Measurements from ENCODE around the gene PTCH1. TPM values are rescaled to one million over a fixed set of nuclear protein-coding genes. Genes with fewer than 3 reads are reported as not detected.

Gene PTCH1
- total and polyA plus RNA-seq, 2 donors from 2014 or later = 2.6 to 37.2 TPM

DNA sequence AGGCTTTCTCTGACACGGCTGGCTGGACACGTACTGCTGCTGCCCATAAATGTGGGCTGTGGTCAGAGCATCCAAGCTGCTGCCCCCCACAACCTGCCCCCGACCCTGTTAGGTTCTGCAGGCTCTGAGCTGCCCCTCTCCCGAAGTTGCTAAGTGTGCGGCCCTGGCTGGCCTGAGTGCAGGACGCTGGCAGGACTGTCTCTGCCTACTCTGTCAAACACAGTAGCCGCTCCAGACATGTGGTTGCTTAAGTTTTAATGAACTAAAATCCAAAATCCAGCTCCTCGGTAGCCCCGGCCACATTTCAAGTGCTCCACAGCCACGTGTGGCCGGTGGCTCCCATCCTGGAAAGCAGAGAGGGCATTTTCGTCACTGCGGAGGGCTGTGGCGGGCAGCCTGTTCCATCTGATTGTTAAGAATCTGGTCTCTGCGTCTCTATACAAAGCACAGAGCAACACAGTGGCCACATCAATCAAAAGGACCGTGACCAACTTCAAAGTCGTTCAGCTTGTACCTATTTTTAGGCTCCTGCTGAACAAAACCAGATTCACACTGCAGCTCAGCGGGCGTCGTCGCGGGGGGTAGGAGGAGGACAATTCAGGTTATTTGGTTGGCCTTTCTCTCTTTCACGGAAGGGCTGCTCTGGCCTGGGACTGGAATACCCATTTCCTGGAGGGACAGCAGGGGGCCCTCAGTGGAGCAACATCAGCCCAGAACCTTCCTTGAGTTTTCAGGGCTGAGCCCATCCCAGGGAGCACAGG is 68.9 kb downstream of the PTCH1 start:
- Histone ChIP-seq H3K4me1 (ENCODE audit: control insufficient read depth in 2 of 3, insufficient read depth in 2 of 3, low read depth in 1 of 3, low read length in 3 of 3) (no peaks in the 10 kb centered on the region), H3K9me3 (ENCODE audit: control insufficient read depth in 2 of 3, insufficient read depth in 1 of 3, low read length in 3 of 3) (no peaks in the 10 kb centered on the region), H3K9ac (ENCODE audit: low read length in 3 of 3) (no peak overlapping the region), H3K4me3 (ENCODE audit: low read length in 3 of 3) (no peak overlapping the region), H3K27ac (ENCODE audit: low read depth in 2 of 2, low read length in 2 of 2) (no peak overlapping the region), H3K36me3 (ENCODE audit: control insufficient read depth in 2 of 3, insufficient read depth in 3 of 3, low read length in 3 of 3) (peaks cover 14 to 45% (median 31%) of the 10 kb centered on the region in 3 donors), H3K27me3 (ENCODE audit: control insufficient read depth, insufficient read depth, low read length) (no peaks in the 10 kb centered on the region)
- intact Hi-C loops (cut with DNase I) = no loop called here
- TF ChIP-seq, protein P1, sequence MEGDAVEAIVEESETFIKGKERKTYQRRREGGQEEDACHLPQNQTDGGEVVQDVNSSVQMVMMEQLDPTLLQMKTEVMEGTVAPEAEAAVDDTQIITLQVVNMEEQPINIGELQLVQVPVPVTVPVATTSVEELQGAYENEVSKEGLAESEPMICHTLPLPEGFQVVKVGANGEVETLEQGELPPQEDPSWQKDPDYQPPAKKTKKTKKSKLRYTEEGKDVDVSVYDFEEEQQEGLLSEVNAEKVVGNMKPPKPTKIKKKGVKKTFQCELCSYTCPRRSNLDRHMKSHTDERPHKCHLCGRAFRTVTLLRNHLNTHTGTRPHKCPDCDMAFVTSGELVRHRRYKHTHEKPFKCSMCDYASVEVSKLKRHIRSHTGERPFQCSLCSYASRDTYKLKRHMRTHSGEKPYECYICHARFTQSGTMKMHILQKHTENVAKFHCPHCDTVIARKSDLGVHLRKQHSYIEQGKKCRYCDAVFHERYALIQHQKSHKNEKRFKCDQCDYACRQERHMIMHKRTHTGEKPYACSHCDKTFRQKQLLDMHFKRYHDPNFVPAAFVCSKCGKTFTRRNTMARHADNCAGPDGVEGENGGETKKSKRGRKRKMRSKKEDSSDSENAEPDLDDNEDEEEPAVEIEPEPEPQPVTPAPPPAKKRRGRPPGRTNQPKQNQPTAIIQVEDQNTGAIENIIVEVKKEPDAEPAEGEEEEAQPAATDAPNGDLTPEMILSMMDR (IDR thresholded peaks at IDR 0.05; ENCODE audit: borderline replicate concordance, extremely low read depth, insufficient read depth) = no peak
- DNase-seq = no peak
- FAIRE-seq = no peak

DNA sequence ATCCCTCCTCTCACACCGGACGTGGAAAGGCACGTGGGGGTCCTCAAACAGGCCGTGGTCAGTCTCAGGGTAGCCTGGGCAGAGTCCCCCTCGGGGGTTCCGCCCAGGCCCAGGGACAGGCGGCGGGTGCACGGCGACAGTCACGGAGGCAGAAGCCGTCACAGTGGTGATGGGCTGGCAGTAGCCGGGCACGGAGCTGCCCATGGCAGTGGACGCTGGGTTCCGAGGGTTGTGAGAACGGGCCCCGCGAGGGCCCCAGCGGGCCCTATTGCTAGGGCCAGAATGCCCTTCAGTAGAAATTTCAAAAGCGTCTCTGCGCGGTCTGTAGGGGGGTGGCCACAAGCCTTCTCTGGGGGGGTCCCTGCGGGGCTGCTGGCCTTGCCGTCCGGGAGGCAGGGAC is 69.8 kb downstream of the PTCH1 start:
- Histone ChIP-seq H3K36me3 (ENCODE audit: control insufficient read depth in 2 of 3, insufficient read depth in 3 of 3, low read length in 3 of 3) (peaks cover 11 to 37% (median 31%) of the 10 kb centered on the region in 3 donors), H3K27ac (ENCODE audit: low read depth in 2 of 2, low read length in 2 of 2) (no peak overlapping the region), H3K9me3 (ENCODE audit: control insufficient read depth in 2 of 3, insufficient read depth in 1 of 3, low read length in 3 of 3) (no peaks in the 10 kb centered on the region), H3K4me1 (ENCODE audit: control insufficient read depth in 2 of 3, insufficient read depth in 2 of 3, low read depth in 1 of 3, low read length in 3 of 3) (no peaks in the 10 kb centered on the region), H3K27me3 (ENCODE audit: control insufficient read depth, insufficient read depth, low read length) (no peaks in the 10 kb centered on the region), H3K9ac (ENCODE audit: low read length in 3 of 3) (no peak overlapping the region), H3K4me3 (ENCODE audit: low read length in 3 of 3) (no peak overlapping the region)
- DNase-seq = no peak
- intact Hi-C loops (cut with DNase I) = no loop called here
- no peak for FAIRE-seq
- TF ChIP-seq, protein P1 (IDR thresholded peaks at IDR 0.05; ENCODE audit: borderline replicate concordance, extremely low read depth, insufficient read depth) = no peak

DNA sequence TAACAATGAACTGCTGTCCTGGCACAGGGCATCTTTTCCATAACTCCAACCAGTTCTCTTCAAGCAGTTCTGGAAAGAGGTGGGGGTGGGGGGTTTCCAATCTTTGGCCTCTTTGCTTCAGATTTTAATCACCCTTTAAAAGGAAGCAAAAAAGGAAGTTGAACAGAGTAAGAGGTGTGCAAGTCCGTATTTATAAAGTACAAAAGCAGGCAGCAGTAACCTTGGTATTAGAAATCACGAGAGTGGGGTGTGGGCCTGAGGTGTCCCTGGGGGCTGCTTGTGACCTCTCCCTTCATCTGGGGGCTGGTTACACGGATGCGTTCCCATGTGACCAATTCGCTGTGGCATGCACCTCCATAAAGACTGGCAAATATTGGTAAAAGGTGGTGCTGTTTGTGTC is 70.5 kb downstream of the PTCH1 start:
- Histone ChIP-seq H3K36me3 (ENCODE audit: control insufficient read depth in 2 of 3, insufficient read depth in 3 of 3, low read length in 3 of 3) (peaks cover 11 to 32% (median 31%) of the 10 kb centered on the region in 3 donors), H3K27ac (ENCODE audit: low read depth in 2 of 2, low read length in 2 of 2) (no peak overlapping the region), H3K27me3 (ENCODE audit: control insufficient read depth, insufficient read depth, low read length) (no peaks in the 10 kb centered on the region), H3K4me3 (ENCODE audit: low read length in 3 of 3) (no peak overlapping the region), H3K4me1 (ENCODE audit: control insufficient read depth in 2 of 3, insufficient read depth in 2 of 3, low read depth in 1 of 3, low read length in 3 of 3) (no peaks in the 10 kb centered on the region), H3K9me3 (ENCODE audit: control insufficient read depth in 2 of 3, insufficient read depth in 1 of 3, low read length in 3 of 3) (no peaks in the 10 kb centered on the region), H3K9ac (ENCODE audit: low read length in 3 of 3) (no peak overlapping the region)
- DNase-seq (no peak), FAIRE-seq (no peak)
- intact Hi-C loops (cut with DNase I) = no loop called here
- TF ChIP-seq, protein P1 (IDR thresholded peaks at IDR 0.05; ENCODE audit: borderline replicate concordance, extremely low read depth, insufficient read depth) = no peak

All from kidney (tissue), 14 donors.